Activated naive CD8-positive, alpha-beta T cell (primary cell): ENCODE results near the gene TAF7L.

Experiments
- H3K27ac Mint-ChIP-seq: one replicate; pipeline ENCODE4 v1.8.0; 2021; ENCODE audit warnings: mixed read lengths
- H3K27me3 Mint-ChIP-seq: one replicate; pipeline ENCODE4 v1.8.0; 2021; ENCODE audit warnings: mixed read lengths
- H3K36me3 Mint-ChIP-seq: one replicate; pipeline ENCODE4 v1.8.0; 2021; ENCODE audit warnings: mixed read lengths
- H3K4me1 Mint-ChIP-seq: one replicate; pipeline ENCODE4 v1.8.0; 2021; ENCODE audit warnings: low read depth, mixed read lengths
- H3K4me3 Mint-ChIP-seq: one replicate; pipeline ENCODE4 v1.8.0; 2021; ENCODE audit warnings: mild to moderate bottlenecking, mixed read lengths
- H3K9me3 Mint-ChIP-seq: one replicate; pipeline ENCODE4 v1.8.0; 2021; ENCODE audit warnings: low read depth, mixed read lengths

The TAF7L gene

DNA sequence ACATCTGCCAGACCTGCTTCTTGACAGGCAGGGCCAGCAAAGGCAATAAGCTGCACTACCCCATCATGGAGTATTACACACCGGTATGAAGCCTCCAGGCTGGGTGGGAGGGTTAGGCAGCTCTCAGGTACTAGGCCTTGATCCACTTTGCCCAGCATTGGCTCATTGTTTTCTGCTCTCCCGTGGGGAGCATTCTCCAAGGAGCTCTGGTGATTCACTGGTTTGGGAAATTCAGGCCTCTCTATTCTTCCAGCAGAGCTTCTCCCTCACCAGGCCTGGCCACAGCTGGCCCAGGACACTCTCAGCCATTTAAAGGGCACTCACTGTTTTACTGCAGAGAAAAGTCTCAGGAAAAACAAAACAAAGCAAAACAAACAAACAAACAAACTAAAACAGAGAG, 38.5 kb downstream of the TAF7L start:
- H3K27me3 Mint-ChIP-seq = no peaks in the 10 kb centered on the region

DNA sequence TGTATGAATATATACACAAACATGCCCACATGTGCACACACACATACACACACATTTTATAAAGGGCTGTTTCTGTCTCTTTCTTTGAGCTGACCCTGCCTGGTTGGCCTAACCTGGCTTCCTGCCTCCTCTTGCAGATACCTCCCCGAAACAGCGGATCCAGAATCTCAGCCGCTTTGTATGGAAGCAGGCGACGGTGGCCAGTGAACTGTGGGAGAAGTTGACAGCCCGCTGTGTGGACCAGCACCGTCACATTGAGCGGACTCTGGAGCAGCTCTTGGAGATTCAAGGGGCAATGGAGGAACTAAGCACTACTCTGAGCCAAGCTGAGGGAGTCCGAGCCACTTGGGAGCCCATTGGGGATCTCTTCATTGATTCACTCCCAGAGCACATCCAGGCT, 49.6 kb downstream of the TAF7L start:
- Mint-ChIP-seq H3K27ac (no peak overlapping the region), H3K4me3 (no peak overlapping the region), H3K36me3 (no peaks in the 10 kb centered on the region), H3K27me3 (no peaks in the 10 kb centered on the region), H3K4me1 (no peaks in the 10 kb centered on the region), H3K9me3 (no peaks in the 10 kb centered on the region)

More for the DNA sequence above, 38.5 kb downstream of the TAF7L start:
- Mint-ChIP-seq H3K36me3 (no peaks in the 10 kb centered on the region), H3K27ac (no peak overlapping the region), H3K4me1 (peaks cover 13% of the 10 kb centered on the region), H3K9me3 (no peaks in the 10 kb centered on the region), H3K4me3 (no peak overlapping the region)

GRCh38 chrX:101237041-101237440, 54.1 kb downstream of the TAF7L start:
- Mint-ChIP-seq H3K4me3 (no peak overlapping the region), H3K27me3 (no peaks in the 10 kb centered on the region), H3K9me3 (no peaks in the 10 kb centered on the region), H3K36me3 (no peaks in the 10 kb centered on the region), H3K4me1 (no peaks in the 10 kb centered on the region), H3K27ac (no peak overlapping the region)

DNA sequence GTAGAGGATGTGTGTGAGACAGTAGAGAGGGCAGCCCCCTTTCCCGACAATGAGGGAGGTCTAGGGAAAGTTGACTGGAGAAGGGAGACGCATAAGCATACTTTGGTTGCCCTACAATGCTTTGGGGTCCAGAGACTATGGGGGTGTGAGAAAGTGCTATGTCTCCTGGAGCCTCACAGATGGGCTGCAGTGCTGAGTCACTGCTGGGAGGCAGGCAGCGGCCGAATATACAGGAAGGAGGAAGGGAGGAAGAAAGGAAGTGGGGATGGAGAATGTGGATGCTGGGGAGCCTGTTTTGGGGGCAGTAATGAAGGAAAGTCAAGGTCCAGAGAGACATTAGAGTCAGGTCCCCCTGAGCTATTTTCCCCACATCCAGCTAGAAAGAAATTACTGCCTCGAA, 58.8 kb downstream of the TAF7L start:
- no peaks in the 10 kb centered on the region for H3K27me3 Mint-ChIP-seq
- no peak overlapping the region for H3K4me3 Mint-ChIP-seq
- H3K27ac Mint-ChIP-seq = no peak overlapping the region
- no peaks in the 10 kb centered on the region for H3K9me3 Mint-ChIP-seq
- H3K36me3 Mint-ChIP-seq = no peaks in the 10 kb centered on the region
- no peaks in the 10 kb centered on the region for H3K4me1 Mint-ChIP-seq

- H3K4me3 Mint-ChIP-seq = no peak overlapping the region
- no peaks in the 10 kb centered on the region for H3K27me3 Mint-ChIP-seq
- H3K9me3 Mint-ChIP-seq = no peaks in the 10 kb centered on the region
Observed at GRCh38 chrX:101231080-101231479, 60.1 kb downstream of the TAF7L start.

DNA sequence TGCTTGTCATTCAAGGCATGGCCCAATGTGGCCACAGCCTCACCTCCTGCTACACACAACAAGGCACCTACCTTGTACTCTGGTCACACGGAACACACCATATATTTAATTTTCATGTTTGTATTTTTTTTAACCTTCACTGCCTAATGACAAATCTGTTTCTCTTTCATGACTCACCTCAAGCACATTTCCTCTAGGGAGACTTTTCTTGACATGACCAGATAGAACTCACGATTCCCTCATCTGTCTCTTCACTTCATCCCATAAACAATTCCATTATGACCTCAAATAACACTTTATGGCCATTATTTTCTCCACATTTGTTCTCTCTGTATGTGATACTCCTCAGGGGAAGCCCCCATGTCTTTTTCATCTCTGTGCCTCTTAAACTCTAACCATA, 60.5 kb downstream of the TAF7L start:
- no peaks in the 10 kb centered on the region for H3K9me3 Mint-ChIP-seq
- H3K4me1 Mint-ChIP-seq = no peaks in the 10 kb centered on the region
- no peaks in the 10 kb centered on the region for H3K27me3 Mint-ChIP-seq
- H3K27ac Mint-ChIP-seq = no peak overlapping the region
- H3K4me3 Mint-ChIP-seq = no peak overlapping the region
- H3K36me3 Mint-ChIP-seq = no peaks in the 10 kb centered on the region

More at GRCh38 chrX:101231080-101231479, 60.1 kb downstream of the TAF7L start:
- Mint-ChIP-seq H3K4me1 (no peaks in the 10 kb centered on the region), H3K27ac (no peak overlapping the region), H3K36me3 (no peaks in the 10 kb centered on the region)

DNA sequence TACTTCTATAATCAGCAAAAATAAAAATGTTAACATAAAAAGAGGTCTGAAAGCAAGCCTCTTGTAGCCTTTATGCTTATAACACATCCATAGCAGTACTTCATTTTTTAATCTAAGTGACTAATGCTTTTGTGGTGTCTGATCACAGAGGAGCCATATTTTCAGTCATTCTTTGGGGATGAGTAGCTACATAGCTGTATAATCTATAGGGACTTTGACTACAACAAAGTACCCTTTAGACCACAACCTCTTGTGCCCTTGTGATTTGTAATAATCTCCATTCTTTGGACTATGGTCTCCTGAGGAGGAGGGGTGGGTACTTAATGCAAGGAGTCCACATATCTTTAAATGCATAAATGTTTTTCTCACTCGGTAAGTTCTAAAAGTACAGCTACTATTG, 62.0 kb downstream of the TAF7L start:
- no peaks in the 10 kb centered on the region for H3K36me3 Mint-ChIP-seq
- H3K4me3 Mint-ChIP-seq = no peak overlapping the region
- no peaks in the 10 kb centered on the region for H3K9me3 Mint-ChIP-seq
- no peaks in the 10 kb centered on the region for H3K4me1 Mint-ChIP-seq
- H3K27me3 Mint-ChIP-seq = no peaks in the 10 kb centered on the region
- no peak overlapping the region for H3K27ac Mint-ChIP-seq

DNA sequence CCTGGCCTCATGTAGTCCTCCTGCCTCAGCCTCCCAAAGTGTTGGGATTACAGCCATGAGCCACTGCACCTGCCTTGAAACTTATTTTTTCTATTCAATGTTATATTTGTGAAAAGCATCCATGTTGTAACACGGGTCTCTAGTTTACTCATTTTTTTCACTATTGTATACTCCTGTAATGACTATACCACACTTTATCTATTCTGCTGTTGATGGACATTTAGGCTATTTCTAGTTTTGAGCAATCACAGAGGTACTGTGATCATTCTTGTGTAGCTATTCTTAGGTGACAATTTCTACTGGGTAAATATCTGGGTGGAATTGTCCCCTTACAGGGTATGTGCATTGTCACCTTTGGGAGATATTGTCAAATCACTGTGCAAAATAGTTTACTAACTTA, 67.9 kb downstream of the TAF7L start:
- H3K4me1 Mint-ChIP-seq = peaks cover 16% of the 10 kb centered on the region
- H3K27me3 Mint-ChIP-seq = no peaks in the 10 kb centered on the region
- no peak overlapping the region for H3K27ac Mint-ChIP-seq
- H3K36me3 Mint-ChIP-seq = no peaks in the 10 kb centered on the region
- no peak overlapping the region for H3K4me3 Mint-ChIP-seq
- H3K9me3 Mint-ChIP-seq = no peaks in the 10 kb centered on the region

DNA sequence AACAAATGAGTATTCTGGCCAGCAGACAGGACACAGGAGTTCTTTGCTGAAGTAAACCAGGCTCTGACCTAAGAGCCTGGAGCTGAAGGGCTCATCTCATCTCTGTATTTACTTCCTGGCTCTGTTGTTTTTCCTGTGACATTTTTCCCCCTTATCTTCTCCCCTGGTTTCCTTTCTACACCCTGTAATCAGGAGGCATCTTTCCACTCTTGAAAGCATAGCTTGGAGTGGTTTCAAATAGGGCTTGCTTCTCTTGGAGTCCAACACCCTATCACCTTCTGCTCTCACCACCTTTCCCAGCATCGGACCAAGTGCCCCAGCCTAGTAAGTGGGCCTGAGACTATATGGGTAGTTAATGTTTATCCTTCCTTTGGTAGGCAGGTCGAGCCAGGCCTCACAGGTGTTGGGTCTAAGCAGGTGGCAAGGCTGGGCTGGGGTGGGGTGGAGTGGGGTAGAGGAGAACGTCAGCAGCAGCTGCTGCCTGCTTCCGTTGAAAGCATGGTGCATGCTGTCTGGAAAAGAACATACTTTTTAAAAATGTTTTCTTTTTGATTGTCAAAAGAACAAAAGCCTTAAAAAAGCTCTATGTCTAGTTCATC, 70.4 kb downstream of the TAF7L start:
- H3K36me3 Mint-ChIP-seq = no peaks in the 10 kb centered on the region
- peak overlapping the region; percentile 93 for H3K27ac Mint-ChIP-seq
- H3K27me3 Mint-ChIP-seq = no peaks in the 10 kb centered on the region
- peak overlapping the region; percentile 36 for H3K4me3 Mint-ChIP-seq
- H3K9me3 Mint-ChIP-seq = no peaks in the 10 kb centered on the region
- peaks cover 27% of the 10 kb centered on the region for H3K4me1 Mint-ChIP-seq

GRCh38 chrX:101219864-101220346, 71.2 kb downstream of the TAF7L start:
- Mint-ChIP-seq H3K4me1 (peaks cover 29% of the 10 kb centered on the region), H3K27ac (peak overlapping the region; percentile 93), H3K27me3 (no peaks in the 10 kb centered on the region), H3K36me3 (no peaks in the 10 kb centered on the region), H3K9me3 (no peaks in the 10 kb centered on the region), H3K4me3 (peak overlapping the region; percentile 73)

GRCh38 chrX:101219116-101219863, 71.8 kb downstream of the TAF7L start, which contains the start of gene DRP2:
Gene DRP2 (plus strand): TSS chrX:101219786. CDS start chrX:101231648, 11,862 bp downstream.
- no peaks in the 10 kb centered on the region for H3K36me3 Mint-ChIP-seq
- no peaks in the 10 kb centered on the region for H3K9me3 Mint-ChIP-seq
- H3K4me1 Mint-ChIP-seq = peaks cover 29% of the 10 kb centered on the region
- H3K27ac Mint-ChIP-seq = peak within 1 kb of the TSS; percentile 93
- H3K27me3 Mint-ChIP-seq = no peaks in the 10 kb centered on the region
- H3K4me3 Mint-ChIP-seq = peak within 1 kb of the TSS; percentile 73
